Uterus (tissue), 4 donors: Measurements from ENCODE around the gene MEGF8. TPM values are rescaled to one million over a fixed set of nuclear protein-coding genes. Genes with fewer than 3 reads are reported as not detected.

Experiments
- DNase-seq, 2 donors: peaks; one replicate each; pipeline ENCODE4 v3.0.0-alpha.2; 2019 to 2020
- H3K27ac ChIP-seq, 2 donors: fragments of 200-600 bp; sonication (generic); 1 replicate in 1 of 2; 2 replicates in 1 of 2; pipeline ENCODE4 v1.5.1; 2016 to 2018
- H3K27me3 ChIP-seq, 2 donors: fragments of 200-600 bp; sonication (generic); one replicate each; pipeline ENCODE4 v1.5.1; 2018 to 2019; ENCODE audit warnings: control low read depth in 1 of 2
- H3K36me3 ChIP-seq, 2 donors: fragments of 200-600 bp; sonication (generic); one replicate each; pipeline ENCODE4 v1.5.1; 2019; ENCODE audit warnings: control low read depth in 1 of 2
- H3K4me1 ChIP-seq, 2 donors: fragments of 200-600 bp; sonication (generic); one replicate each; pipeline ENCODE4 v1.5.1; 2018 to 2019; ENCODE audit warnings: control low read depth in 1 of 2
- H3K4me3 ChIP-seq, 2 donors: fragments of 200-600 bp; sonication (generic); 1 replicate in 1 of 2; 2 replicates in 1 of 2; pipeline ENCODE4 v1.5.1; 2018 to 2019; ENCODE audit warnings: mild to moderate bottlenecking in 1 of 2
- H3K9me3 ChIP-seq, 2 donors: fragments of 200-600 bp; sonication (generic); one replicate each; pipeline ENCODE4 v1.5.1; 2019; ENCODE audit warnings: control low read depth in 1 of 2
- POLR2A ChIP-seq, 2 donors: fragments of 450-650 bp; IDR thresholded peaks; one replicate each; pipeline ENCODE4 v1.6.1; 2016; ENCODE audit warnings: antibody characterized with exemption in 2 of 2, mild to moderate bottlenecking in 1 of 2, moderate library complexity in 1 of 2
- intact Hi-C: fragments of 100-400 bp; cut with DNase I; formaldehyde crosslinking; loops from one replicate; pipeline ENCODE4 v1.15.1; 2023; ENCODE audit warnings: low total_unique reads
- total RNA-seq, 4 donors: library from RNA; depleted of rRNA in 3 of 4; stranded (reverse); fragments of >200 nt in 3 of 4; gene quantifications; one replicate each; pipeline versions ENCODE4 v1.1.0 to v1.2.4, GENCODE V29; 2014 to 2023
- TF ChIP-seq, protein P1 (sequence below), 4 experiments: fragments of 200-600 bp in 2 of 4; fragments of 450-650 bp in 2 of 4; sonication (generic) in 2 of 4; IDR thresholded peaks; one replicate each; pipeline ENCODE4 v1.5.1; 2016 to 2019; ENCODE audit warnings: antibody characterized with exemption in 4 of 4, mild to moderate bottlenecking in 2 of 4, moderate library complexity in 1 of 4
- donor health status: DM: yes; HTN: yes; CAD: no.

MEGF8 gene
- total RNA-seq, 4 donors from 2014 or later, result 3.6 to 30.0 (median 19.1) TPM

DNA sequence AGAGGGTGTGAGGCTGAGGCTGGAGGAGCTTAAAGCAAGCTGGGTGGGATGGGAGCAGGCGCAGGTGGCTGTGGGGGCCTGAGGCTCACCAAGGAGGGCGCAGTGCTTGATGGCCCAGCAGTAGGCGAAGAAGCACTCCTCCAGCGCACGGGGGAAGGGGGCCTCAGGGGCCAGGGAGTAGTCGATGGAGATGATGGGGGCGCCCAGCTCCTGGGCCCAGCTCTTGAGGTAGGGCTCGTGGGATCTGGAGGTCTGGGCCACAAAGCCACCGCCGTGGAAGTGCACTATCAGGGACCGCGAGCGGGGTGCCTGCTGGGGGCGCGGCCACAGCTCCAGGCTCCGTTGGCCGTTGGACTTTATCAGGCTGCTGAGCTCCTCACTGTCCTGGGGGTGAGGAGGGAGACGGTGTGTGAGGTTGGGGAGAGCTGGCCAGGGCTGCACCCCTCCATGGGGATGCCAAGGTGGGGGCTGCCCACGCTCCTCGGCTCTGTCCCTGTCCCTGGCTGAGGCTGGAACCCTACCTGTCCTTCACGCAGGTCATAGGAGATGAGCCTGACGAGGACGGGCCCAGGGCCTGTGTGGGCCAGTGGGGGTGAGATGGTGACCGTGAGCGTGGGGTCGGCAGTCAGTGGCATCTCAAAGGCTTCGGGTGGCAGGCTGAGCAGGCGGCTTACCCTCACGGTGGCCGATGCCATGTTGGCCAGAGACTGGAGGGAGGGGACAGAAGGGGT is 81.8 kb downstream of the MEGF8 start:
- intact Hi-C loops, result no loop called here
- TF ChIP-seq, protein P1, sequence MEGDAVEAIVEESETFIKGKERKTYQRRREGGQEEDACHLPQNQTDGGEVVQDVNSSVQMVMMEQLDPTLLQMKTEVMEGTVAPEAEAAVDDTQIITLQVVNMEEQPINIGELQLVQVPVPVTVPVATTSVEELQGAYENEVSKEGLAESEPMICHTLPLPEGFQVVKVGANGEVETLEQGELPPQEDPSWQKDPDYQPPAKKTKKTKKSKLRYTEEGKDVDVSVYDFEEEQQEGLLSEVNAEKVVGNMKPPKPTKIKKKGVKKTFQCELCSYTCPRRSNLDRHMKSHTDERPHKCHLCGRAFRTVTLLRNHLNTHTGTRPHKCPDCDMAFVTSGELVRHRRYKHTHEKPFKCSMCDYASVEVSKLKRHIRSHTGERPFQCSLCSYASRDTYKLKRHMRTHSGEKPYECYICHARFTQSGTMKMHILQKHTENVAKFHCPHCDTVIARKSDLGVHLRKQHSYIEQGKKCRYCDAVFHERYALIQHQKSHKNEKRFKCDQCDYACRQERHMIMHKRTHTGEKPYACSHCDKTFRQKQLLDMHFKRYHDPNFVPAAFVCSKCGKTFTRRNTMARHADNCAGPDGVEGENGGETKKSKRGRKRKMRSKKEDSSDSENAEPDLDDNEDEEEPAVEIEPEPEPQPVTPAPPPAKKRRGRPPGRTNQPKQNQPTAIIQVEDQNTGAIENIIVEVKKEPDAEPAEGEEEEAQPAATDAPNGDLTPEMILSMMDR (IDR thresholded peaks at IDR 0.05), result no peak
- no peak for TF ChIP-seq POLR2A (IDR thresholded peaks at IDR 0.05)
- H3K27ac ChIP-seq, result no peak overlapping the region
- no peak overlapping the region for H3K4me3 ChIP-seq
- H3K36me3 ChIP-seq, result no peaks in the 10 kb centered on the region
- no peaks in the 10 kb centered on the region for H3K4me1 ChIP-seq
- DNase-seq, result no peak
- no peaks in the 10 kb centered on the region for H3K9me3 ChIP-seq
- no peaks in the 10 kb centered on the region for H3K27me3 ChIP-seq

DNA sequence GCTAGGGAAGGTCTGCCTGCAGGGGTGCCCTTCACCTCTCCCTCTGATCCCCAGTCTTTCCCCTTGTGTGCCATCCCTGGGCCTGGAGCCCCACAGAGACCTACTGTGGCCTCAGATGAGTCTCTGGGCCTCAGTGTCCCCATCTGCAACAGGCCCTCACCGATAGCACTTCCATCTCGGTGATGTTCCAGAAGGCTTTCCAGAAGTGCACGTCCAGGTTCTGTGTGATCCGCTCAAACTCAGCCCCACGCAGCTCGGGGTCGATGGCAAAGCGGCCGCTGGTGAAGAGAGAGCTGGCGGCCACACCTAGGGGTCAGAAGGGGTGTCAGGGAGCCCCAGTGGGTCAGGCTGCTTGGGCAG is 82.4 kb downstream of the MEGF8 start:
- Histone ChIP-seq H3K36me3 (no peaks in the 10 kb centered on the region), H3K27ac (no peak overlapping the region), H3K4me1 (no peaks in the 10 kb centered on the region), H3K9me3 (no peaks in the 10 kb centered on the region), H3K4me3 (no peak overlapping the region), H3K27me3 (no peaks in the 10 kb centered on the region)
- DNase-seq, result no peak
- intact Hi-C loops, result no loop called here
- TF ChIP-seq POLR2A (IDR thresholded peaks at IDR 0.05), result no peak
- TF ChIP-seq, protein P1 (IDR thresholded peaks at IDR 0.05), result no peak

DNA sequence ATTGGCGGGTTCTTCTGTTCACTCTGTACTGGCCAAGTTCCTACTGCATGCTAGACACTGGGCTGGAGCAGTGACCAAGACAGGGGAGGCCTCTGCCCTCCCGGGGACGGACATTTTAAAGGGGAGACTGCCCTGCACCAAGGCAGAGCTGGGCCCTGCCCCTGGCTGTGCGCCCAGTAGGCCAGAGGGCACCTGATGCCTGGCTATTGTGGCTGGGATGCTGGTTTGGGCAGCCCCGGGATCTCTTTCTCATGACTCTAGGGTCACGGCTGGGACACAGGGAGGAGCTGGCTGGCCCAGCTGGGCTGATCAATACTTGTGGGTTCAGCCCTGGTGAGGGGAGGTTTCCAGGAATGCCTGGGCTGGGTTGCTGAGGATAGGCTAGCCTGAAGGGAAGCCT is 84.0 kb downstream of the MEGF8 start:
- H3K4me3 ChIP-seq, result no peak overlapping the region
- intact Hi-C loops, result no loop called here

GRCh38 chr19:42410371-42410770 is 84.9 kb downstream of the MEGF8 start:
- H3K9me3 ChIP-seq, result no peaks in the 10 kb centered on the region
- H3K4me3 ChIP-seq, result no peak overlapping the region
- H3K4me1 ChIP-seq, result no peaks in the 10 kb centered on the region
- H3K36me3 ChIP-seq, result no peaks in the 10 kb centered on the region
- H3K27ac ChIP-seq, result no peak overlapping the region
- no peak for TF ChIP-seq POLR2A (IDR thresholded peaks at IDR 0.05)
- TF ChIP-seq, protein P1 (IDR thresholded peaks at IDR 0.05), result no peak
- H3K27me3 ChIP-seq, result no peaks in the 10 kb centered on the region
- DNase-seq, result no peak
- intact Hi-C loops, result no loop called here

More for the DNA sequence above, 84.0 kb downstream of the MEGF8 start:
- no peak for DNase-seq
- Histone ChIP-seq H3K36me3 (no peaks in the 10 kb centered on the region), H3K27me3 (no peaks in the 10 kb centered on the region), H3K9me3 (no peaks in the 10 kb centered on the region), H3K27ac (no peak overlapping the region), H3K4me1 (no peaks in the 10 kb centered on the region)
- no peak for TF ChIP-seq POLR2A (IDR thresholded peaks at IDR 0.05)
- TF ChIP-seq, protein P1 (IDR thresholded peaks at IDR 0.05), result no peak

- H3K4me3 ChIP-seq, result no peak overlapping the region
- no peaks in the 10 kb centered on the region for H3K4me1 ChIP-seq
- H3K36me3 ChIP-seq, result no peaks in the 10 kb centered on the region
- intact Hi-C loops, result no loop called here
- no peak for TF ChIP-seq POLR2A (IDR thresholded peaks at IDR 0.05)
- TF ChIP-seq, protein P1 (IDR thresholded peaks at IDR 0.05), result no peak
- no peak overlapping the region for H3K27ac ChIP-seq
- no peaks in the 10 kb centered on the region for H3K27me3 ChIP-seq
- H3K9me3 ChIP-seq, result no peaks in the 10 kb centered on the region
- DNase-seq, result no peak
These were observed 86.2 kb downstream of the MEGF8 start for GRCh38 chr19:42411581-42412178.
